ENCODE results near the gene CDK2AP2.

Gene CDK2AP2

DNA sequence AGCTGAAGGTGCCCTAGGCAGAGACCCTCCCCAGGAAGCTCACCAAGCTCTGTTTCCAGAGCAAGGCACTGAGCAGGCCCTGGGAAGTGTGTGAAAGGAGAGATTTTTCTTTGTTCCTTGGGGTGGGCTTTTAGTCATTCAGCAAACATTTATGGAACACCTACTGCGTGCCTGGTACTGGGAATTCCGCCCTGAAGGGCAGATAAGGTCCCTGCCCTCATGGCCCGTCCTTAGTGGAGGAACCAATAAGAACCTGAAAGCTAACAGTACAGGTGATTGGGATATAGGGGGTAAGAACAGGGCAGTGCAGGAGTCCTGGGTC is 42.8 kb downstream of the CDK2AP2 start:
- Histone ChIP-seq H3K27ac (replicated peaks) (peak overlapping the region; percentile 84), H3K27me3 (ENCODE audit: insufficient read depth, poor library complexity, severe bottlenecking) (no peaks in the 10 kb centered on the region), H3K4me3 (replicated peaks; ENCODE audit: insufficient read depth, low read length) (peak overlapping the region; percentile 89)
- TF ChIP-seq, protein P1, sequence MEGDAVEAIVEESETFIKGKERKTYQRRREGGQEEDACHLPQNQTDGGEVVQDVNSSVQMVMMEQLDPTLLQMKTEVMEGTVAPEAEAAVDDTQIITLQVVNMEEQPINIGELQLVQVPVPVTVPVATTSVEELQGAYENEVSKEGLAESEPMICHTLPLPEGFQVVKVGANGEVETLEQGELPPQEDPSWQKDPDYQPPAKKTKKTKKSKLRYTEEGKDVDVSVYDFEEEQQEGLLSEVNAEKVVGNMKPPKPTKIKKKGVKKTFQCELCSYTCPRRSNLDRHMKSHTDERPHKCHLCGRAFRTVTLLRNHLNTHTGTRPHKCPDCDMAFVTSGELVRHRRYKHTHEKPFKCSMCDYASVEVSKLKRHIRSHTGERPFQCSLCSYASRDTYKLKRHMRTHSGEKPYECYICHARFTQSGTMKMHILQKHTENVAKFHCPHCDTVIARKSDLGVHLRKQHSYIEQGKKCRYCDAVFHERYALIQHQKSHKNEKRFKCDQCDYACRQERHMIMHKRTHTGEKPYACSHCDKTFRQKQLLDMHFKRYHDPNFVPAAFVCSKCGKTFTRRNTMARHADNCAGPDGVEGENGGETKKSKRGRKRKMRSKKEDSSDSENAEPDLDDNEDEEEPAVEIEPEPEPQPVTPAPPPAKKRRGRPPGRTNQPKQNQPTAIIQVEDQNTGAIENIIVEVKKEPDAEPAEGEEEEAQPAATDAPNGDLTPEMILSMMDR (IDR thresholded peaks at IDR 0.05; ENCODE audit: insufficient read depth, low read length) = no peak
- TF ChIP-seq SPI1 (IDR thresholded peaks at IDR 0.05; ENCODE audit: borderline replicate concordance, low read depth) (no peak), POLR2AphosphoS5 (IDR thresholded peaks at IDR 0.05; ENCODE audit: low read depth) (no peak), GABPA (IDR thresholded peaks at IDR 0.05; ENCODE audit: low read depth) (no peak)
- TF ChIP-seq, protein P2, sequence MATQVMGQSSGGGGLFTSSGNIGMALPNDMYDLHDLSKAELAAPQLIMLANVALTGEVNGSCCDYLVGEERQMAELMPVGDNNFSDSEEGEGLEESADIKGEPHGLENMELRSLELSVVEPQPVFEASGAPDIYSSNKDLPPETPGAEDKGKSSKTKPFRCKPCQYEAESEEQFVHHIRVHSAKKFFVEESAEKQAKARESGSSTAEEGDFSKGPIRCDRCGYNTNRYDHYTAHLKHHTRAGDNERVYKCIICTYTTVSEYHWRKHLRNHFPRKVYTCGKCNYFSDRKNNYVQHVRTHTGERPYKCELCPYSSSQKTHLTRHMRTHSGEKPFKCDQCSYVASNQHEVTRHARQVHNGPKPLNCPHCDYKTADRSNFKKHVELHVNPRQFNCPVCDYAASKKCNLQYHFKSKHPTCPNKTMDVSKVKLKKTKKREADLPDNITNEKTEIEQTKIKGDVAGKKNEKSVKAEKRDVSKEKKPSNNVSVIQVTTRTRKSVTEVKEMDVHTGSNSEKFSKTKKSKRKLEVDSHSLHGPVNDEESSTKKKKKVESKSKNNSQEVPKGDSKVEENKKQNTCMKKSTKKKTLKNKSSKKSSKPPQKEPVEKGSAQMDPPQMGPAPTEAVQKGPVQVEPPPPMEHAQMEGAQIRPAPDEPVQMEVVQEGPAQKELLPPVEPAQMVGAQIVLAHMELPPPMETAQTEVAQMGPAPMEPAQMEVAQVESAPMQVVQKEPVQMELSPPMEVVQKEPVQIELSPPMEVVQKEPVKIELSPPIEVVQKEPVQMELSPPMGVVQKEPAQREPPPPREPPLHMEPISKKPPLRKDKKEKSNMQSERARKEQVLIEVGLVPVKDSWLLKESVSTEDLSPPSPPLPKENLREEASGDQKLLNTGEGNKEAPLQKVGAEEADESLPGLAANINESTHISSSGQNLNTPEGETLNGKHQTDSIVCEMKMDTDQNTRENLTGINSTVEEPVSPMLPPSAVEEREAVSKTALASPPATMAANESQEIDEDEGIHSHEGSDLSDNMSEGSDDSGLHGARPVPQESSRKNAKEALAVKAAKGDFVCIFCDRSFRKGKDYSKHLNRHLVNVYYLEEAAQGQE (IDR thresholded peaks at IDR 0.05; ENCODE audit: insufficient replicate concordance, low read depth) = no peak
- DNase-seq (ENCODE audit: low read depth in 1 of 2, low spot score in 1 of 2) = no peak

DNA sequence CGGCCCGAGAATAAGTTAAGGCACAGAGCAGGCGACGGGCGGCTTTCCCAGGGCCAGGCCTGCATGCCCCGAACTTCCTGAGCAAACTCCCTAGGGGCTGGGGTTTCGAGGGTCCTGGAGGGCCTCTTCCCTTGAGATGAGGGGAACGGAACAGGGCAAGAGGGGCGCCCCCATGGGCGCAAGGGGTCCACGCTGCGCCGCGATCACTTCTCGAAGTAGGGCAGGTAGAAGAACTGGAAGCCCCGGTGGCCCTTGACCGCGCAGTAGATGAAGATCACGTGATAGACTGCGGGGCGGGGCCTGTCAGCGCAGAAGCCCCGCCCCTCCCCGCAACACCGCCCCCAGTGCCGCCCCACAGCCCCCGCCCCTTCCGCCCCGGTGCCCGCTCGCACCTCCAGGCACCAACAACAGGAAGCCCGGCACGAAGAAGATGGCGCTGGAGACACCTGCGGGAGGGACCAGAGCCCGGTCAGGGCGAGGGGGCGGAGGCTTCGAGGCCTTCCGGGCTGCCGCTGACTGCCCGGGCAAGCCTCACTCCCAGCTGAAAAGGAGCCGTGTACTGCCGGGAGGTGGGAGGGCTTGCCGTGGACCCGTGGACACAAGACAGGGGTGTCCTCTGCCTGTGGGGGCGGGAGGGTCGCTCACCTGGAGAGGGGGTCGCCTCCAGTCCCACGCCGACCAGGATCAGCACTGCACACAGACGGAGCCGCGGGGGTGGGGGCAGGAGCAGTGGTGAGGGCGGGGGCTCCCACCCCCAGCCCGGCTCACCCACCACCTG is 43.4 kb downstream of the CDK2AP2 start:
- DNase-seq (ENCODE audit: low read depth in 1 of 2, low spot score in 1 of 2) = peak; percentile 87 to 94
- Histone ChIP-seq H3K4me3 (replicated peaks; ENCODE audit: insufficient read depth, low read length) (peak overlapping the region; percentile 89), H3K27ac (replicated peaks) (peak overlapping the region; percentile 84), H3K27me3 (ENCODE audit: insufficient read depth, poor library complexity, severe bottlenecking) (no peaks in the 10 kb centered on the region)
- TF ChIP-seq, protein P2 (IDR thresholded peaks at IDR 0.05; ENCODE audit: insufficient replicate concordance, low read depth) = peak; percentile 24
- TF ChIP-seq POLR2AphosphoS5 (IDR thresholded peaks at IDR 0.05; ENCODE audit: low read depth) = peak; percentile 75
- TF ChIP-seq, protein P1 (IDR thresholded peaks at IDR 0.05; ENCODE audit: insufficient read depth, low read length) = no peak
- TF ChIP-seq GABPA (IDR thresholded peaks at IDR 0.05; ENCODE audit: low read depth) = no peak
- TF ChIP-seq SPI1 (IDR thresholded peaks at IDR 0.05; ENCODE audit: borderline replicate concordance, low read depth) = no peak; the same call in 1 of the 2 replicates

DNA sequence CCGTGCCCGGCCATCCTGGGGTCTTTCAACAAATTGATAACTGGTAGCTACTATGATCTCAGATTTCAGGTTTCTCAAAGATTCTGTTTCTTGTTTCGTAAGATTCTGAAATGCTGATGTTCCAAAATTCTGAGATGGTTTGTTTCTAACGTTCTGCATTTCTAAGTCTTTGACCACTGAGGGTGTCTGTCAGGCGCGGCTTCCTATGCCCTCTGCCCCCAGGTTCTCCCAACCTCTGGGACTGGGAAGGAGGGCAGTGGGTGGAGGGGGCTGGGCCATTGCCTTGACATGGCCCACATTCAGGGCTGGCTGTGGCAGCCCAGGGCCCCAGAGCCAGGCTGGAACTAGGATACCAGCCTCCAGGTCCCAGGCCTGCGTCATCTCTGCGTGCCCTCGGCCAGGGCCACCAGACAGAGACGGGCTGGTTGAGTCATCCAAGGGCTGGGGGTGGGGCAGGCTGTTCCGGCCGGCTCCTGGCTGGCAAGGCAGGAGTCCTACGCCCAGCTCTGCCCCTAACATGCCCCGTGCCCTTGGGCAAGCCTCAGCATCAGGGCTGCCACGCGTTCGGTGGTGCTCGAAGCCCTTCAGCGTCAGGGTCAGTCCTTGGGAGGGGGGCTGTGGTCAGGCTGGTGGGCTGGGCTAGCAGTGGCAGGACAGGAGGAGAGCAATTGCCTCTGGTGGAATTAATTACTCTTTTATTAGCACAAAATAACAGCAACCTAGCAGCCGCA is 44.1 kb downstream of the CDK2AP2 start:
- H3K27ac ChIP-seq (replicated peaks) = peak overlapping the region; percentile 84
- peak; percentile 71 for TF ChIP-seq POLR2AphosphoS5 (IDR thresholded peaks at IDR 0.05; ENCODE audit: low read depth)
- no peak for TF ChIP-seq GABPA (IDR thresholded peaks at IDR 0.05; ENCODE audit: low read depth)
- peak overlapping the region; percentile 89 for H3K4me3 ChIP-seq (replicated peaks; ENCODE audit: insufficient read depth, low read length)
- peak; percentile 67 to 87 for DNase-seq (ENCODE audit: low read depth in 1 of 2, low spot score in 1 of 2)
- H3K27me3 ChIP-seq (ENCODE audit: insufficient read depth, poor library complexity, severe bottlenecking) = no peaks in the 10 kb centered on the region

DNA sequence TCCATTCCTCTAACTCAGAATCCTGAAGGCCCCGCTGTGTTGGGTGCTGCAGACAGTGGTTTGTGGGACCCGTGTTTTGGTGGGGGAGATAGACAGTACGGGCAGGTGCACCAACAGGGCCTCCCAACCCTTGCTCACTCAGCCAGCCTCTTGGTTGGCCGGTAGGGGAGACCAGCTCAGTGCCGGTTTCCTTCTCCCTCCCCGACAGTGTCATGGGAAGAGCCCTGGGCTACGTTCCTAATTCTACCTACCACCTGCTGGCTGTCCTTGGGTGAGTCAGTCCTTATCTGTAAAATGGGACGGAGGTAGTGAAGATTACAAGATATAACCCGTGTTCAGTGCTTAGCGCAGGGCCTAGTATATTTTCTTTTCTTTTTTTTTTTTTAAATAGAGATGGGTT is 44.8 kb downstream of the CDK2AP2 start:
- Histone ChIP-seq H3K27ac (replicated peaks) (no peak overlapping the region), H3K4me3 (replicated peaks; ENCODE audit: insufficient read depth, low read length) (no peak overlapping the region), H3K27me3 (ENCODE audit: insufficient read depth, poor library complexity, severe bottlenecking) (no peaks in the 10 kb centered on the region)
- no peak for DNase-seq (ENCODE audit: low read depth in 1 of 2, low spot score in 1 of 2)
- no peak for TF ChIP-seq SPI1 (IDR thresholded peaks at IDR 0.05; ENCODE audit: borderline replicate concordance, low read depth)
- TF ChIP-seq GABPA (IDR thresholded peaks at IDR 0.05; ENCODE audit: low read depth) = no peak
- no peak for TF ChIP-seq POLR2AphosphoS5 (IDR thresholded peaks at IDR 0.05; ENCODE audit: low read depth)
- TF ChIP-seq, protein P1 (IDR thresholded peaks at IDR 0.05; ENCODE audit: insufficient read depth, low read length) = no peak
- TF ChIP-seq, protein P2 (IDR thresholded peaks at IDR 0.05; ENCODE audit: insufficient replicate concordance, low read depth) = no peak

Measured in HL-60 (cell line).